8988T (cell line): ENCODE results near the gene MAN1A1.
A peak's percentile ranks its signal among the peaks of the same experiment; 100 is the strongest.
"Not testable (repeated sequence)": the region's sequence is repeated elsewhere in the genome, so short reads cannot be mapped to it uniquely, and the experiment has no call there.

Experiments used
- DNase-seq: peaks from one replicate; pipeline ENCODE4 v3.0.0; 2011

MAN1A1 gene

DNA sequence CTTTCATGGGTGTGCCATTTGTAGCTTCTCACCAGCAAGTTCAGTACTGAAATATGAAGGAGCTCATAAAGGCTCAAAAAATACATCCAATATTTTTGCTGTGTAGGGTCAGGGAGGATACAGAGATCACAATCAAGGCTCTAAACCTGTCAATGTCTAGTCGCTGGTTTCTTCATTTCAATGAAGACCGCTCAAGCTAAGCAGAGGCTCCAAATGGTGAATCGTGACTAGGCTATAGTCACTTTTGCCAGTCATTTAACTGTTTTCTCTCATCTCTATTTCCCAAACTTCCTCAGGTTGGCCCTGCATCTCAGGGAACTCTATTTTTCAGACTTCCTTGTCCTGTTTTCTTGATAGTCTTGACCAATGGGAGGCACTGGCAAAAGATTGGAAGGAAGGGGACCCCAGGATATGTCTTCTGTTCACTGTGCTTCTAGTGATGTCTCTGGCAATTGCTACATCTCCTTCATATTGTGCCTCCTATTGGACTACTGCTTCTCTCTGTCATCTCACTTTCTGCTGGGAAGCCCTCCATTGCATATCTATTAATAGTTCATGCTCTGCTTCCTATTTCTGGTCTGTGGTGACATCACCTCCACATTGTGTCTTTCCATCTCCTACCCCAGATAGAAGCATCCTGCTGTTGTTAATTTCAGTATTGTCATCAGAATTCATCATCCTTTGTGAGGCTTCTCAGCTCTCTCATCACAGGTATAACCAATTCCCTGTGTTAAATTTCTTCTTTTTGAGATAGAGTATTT lies 183.4 kb downstream of the MAN1A1 start:
- DNase-seq: no peak

DNA sequence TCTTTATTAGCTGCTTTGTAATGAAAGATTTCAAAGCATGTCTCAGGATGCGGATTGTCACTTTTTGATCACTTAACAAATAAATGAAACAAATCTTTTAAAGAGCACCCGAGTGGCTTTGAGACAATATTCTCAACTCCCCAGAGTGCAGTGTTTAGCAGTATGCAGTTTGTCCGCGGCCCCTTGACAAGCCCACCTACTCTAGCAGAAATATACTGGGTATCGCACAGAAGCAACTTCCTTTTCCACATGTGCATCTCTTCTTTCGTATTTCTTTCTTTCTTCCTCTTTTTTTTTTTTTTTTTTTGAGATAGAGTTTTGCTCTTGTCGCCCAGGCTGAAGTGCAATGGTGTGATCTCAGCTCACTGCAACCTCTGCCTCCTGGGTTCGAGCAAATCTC lies 186.6 kb downstream of the MAN1A1 start:
- no peak for DNase-seq

DNA sequence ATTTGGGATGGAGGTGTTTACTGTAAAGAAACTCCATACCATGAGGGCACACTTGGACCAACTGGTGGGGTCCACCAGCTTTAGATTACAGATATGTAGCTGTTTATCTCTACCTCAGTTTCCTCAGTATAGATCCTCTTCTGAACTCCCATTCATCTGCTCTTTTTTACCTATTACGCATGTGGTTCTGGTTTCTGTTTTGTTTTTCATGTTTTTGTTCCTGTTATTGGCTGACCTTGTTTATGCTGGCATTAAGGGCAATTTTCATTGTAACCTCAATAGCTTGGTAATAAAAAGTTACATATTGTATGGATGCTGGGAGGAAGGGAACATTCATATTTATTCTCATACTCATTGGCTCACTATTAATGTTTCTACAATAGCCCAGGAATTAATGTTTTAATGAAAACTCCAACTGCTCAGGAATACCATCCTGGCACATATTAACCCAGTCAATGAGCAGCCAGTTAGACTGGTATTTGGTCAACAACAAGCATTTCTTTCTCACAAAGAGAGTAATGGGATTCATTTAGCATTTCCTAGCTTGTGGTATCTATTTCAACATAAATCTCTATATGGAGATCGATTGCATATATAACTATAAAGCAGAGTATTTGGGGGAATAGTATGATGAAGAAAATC lies 187.3 kb downstream of the MAN1A1 start:
- DNase-seq: no peak

DNA sequence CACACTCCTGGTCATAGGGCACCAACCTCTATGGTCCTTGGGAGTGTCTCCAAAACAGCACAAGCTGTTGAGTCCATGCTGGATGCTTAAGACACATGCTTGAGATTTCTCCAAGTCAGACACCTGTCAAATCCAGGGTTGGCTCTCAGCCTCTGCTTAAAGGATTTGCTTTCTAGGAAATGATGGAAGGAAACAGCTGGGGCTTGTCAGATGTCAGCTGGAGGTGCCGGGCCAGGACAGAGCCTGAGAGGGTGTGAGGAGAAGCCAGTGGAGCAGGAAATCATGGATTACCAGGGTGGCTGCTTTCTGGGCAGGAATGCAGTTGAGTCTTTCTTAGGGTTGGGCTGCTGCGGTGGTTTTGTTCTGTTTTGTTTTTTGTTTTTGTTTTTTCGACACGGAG lies 188.1 kb downstream of the MAN1A1 start:
- no peak for DNase-seq

DNA sequence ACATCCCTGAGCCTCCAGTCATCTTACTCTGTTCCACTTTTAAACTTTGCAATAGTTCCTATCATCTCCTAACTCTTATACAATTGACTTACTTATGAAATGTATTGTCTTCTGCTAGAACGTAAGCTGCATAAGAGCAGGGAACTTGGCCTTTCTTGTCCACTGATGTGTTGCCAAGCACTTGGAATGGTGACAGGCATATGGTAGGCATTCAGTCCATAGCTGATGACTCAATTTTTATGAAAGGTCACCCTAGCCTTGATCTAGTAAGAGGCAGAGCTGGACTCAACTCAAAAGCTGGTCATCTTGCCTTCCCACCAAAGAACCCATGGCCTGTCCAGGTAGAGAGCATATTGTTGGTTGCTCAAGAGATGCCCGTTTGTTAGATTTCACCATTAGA lies 188.7 kb downstream of the MAN1A1 start:
- DNase-seq: no peak

DNA sequence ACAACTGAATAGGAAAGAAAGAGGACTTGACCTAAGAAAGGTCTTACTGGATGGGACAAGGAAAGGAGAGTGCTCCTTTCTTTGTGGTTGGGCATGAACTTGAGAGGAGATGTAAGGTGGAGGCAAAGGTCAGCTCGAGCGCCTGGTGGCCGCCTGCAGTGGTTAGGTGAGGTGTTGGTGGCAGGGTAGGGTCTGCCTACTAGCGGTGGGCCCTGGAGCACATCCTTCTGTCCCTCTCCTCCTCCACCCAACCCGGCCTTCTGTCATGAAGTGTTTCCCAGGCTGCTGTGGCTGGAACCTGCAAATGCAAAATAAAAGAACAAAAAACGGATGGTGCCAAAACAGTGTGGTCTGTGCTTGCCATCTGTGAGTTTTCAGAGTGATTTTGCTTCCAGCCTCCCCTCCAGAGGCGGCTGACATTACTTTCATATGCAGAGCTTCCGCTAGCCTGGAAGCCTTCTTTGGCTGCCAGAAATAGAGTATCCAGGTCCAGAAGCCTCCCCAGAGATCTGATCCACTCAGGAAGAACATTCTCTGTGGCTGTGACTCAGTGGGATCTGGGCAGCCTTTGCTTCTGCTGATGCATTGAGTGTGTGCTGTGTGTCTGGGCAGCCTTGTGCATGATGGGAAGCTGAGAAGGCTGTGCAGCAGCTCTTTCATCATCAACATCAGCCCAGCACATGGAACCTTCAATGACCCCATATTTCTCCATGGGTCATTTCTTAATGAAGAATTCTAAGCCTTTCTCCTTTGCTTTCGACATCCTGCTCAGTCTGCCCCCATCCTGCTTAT lies 191.3 kb downstream of the MAN1A1 start:
- no peak for DNase-seq

DNA sequence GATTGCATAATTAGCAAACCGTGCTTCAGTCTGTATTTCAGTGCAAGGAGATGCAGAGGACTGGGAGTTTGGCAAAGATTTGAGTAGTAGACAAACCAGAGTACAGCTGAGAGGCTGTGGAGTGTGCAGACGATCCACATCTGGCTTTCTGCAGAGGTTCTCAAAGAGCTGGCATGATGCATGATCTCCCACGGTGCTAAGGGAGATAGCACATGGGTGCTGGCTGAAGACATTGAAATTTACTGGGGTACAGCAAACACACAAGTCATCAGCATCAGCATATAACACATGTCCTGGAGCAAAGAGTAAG lies 192.1 kb downstream of the MAN1A1 start:
- no peak for DNase-seq

DNA sequence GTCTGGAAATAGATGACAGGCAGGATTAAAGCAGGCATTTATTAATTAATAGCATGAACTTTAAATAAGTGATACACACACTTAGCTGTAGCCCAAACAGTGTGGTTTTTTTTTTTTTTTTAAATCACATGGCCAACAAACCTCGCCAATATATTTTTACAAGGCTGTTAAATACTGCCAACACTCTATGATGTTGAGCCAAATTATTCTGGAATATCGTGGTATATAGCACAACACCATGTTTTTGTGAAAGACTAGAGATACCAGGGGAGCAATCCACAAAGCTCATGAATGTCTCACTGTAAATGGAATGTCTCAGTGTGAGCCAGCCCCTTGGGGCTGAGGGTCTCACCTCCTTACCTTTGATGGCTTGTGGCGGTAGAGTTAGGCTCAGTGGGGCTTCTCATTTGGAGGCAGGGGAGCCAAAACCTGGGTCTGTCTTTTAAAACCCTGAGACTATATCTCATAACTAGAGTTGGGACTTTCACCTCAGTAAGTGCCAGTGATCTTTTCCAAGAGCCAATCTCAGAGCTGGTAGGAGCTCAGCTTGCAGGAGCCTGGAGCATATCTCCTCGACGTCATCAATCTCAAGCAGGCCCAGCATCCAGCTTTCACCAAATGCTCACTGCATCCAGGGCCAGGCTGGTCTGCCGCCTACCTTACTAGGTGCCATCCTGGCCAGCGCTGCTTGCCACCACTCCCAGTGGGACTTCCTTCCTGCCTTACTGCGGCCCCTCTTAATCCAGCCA lies 192.6 kb downstream of the MAN1A1 start:
- no peak for DNase-seq

DNA sequence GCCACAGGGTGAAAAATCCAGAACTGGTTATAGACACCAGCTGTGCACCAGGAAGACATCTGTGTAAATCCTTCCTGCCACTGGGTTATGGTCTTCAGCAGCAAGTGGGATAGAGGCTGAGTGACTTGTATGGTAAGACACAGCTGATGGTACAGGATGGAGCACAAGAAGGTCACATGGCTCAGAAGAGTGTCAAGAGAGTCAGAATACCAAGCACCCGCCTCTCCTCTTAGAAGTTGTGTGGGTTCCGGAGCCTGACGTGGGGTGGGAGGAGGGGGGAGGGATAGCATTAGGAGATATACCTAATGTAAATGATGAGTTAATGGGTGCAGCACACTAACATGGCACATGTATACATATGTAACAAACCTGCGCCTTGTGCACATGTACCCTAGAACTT lies 193.5 kb downstream of the MAN1A1 start:
- not testable (repeated sequence) for DNase-seq

DNA sequence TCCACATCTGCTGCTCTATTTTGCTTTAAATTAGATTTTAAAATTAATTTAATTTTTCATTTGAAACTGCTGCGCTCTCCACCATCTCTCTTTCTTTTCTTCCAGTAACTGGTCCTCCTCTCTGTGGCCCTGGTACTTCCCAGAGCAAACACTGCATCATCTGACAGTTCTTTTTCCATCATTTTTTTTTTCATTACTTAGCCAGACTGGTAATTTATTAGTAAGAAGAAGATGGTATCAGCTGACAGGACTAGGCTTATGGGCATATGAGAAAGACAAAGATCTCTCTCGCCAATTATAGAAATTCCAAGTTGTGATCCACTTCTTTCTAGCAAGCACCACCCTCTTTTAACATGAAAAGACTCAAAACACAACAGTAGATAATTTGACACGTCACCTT lies 197.4 kb downstream of the MAN1A1 start:
- DNase-seq: no peak

DNA sequence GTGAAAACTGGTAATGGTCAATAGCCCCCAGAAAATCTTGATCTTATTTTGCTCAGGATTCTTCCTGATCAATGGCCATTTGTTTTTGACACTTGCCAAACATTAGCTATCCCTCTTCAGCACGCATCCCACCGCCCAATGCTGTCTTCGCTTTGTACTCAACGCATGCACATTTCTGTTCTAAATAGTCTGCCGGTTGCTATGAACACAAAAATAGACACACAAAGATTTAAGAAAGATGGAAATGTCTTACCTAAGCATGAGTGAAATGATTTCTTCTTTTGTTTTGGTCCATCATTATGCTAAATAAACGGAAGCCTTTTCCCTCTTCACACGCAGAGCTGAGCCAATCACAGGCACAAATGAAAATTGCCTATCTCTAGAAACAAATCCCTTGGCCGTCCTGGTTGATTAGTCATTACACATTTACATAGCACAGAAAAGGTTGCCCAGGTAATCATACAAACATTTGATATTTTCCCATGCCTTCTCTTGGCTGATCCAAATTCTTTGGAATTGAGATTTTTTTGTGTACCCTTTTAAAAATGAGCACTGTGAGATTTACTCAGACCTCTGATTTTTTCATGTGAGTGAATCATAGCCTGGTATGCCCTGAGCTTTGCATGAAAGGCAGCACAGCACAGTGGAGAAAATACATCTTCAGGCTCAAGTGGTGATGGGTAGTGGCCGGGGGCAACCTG lies 200.6 kb downstream of the MAN1A1 start:
- no peak for DNase-seq

DNA sequence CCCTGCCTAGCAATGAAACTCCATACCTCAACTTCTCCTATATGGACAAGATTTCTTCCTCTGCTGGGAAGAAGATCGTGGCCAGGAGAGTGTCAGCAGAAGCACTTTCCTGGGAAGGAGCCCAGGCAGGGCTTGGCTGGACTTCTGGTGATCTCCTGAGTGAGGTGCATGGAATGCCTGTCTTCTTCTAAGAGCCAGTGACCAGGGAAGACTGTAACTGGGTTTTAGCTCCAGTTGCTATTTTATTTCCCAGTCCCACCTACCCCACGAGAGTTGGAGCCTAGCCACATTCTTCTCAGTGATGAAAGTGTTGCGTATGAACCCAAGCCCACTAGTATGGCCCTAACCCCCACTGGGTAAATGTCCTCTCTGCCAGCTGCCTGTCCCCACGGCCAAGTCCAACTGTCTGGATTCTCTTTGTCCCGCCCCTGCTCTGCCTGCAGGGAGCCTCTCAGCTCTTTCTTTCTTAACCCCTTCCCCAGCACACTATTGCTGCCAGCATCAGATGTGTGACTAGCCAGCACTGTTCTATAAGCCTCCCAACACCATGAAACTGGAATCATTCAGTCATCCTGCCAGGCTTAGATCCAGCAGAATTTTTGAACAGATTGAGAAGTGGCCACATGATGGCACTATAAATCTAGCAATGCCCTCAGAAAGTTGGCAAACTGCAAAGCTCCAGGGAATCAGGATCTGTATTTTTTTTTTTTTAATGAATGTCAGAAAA lies 201.3 kb downstream of the MAN1A1 start:
- DNase-seq: no peak

DNA sequence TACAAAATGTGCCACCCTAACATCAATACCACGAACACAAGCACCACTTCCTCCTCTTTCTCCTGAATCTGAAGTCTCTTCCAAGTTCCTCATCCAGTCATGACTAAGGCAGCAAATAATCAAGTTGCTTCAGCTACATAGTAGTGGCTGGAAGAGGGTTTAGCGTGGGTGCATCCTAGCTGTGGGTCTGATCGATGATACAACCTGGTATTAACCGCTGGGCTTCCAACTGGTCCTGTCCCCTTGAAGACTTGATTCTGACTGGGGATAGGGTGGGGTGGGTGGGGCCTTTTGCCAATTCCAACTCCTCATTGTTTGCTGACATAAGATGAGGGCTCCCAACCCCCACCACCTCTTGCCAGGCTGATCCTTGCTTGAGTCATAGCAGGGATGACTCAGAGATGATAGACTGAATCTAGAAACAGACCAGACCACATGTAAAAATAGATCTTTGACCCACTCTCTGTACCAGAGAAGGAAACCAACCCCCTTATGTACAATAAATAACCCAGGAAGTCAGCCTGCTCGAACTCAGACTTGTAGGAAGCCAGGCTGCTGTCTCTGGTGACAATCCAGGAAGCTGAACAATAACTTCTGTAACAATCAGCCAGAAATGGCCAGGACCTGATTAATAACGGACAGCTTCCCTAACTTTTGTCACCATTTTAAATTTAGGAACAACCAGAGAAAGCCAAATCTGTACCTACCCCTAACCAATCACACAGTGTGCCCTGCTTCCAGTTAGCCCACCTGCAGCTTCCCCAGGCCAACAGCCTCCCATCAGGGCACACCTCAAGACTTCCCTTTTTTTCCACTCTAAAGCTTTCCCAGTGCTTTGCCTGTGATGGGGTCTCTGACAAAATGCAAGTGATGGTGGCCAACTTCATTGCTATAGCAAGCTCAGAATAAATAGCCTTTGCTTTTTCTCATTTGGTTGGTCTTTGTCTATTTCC lies 202.2 kb downstream of the MAN1A1 start:
- peak; percentile 40 for DNase-seq

DNA sequence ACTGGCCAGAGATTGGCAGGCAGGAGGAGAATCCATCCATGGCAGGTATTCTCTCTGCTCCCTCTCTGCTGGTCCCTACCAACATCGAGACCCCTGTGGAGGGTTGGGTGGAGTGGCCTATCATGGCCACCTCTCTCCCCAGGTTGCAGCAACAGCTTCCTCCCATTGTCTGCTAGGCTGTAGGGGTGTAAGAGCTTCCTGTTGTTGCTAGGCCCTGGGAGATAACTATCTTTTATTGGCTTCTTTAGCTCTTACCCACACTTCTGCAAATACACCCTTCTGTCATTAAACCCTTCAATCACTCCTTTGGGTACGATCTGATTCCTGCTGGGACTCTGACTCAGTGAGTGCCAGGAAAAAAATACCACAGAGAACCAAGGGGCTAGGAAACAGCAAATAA lies 204.4 kb downstream of the MAN1A1 start:
- no peak for DNase-seq

DNA sequence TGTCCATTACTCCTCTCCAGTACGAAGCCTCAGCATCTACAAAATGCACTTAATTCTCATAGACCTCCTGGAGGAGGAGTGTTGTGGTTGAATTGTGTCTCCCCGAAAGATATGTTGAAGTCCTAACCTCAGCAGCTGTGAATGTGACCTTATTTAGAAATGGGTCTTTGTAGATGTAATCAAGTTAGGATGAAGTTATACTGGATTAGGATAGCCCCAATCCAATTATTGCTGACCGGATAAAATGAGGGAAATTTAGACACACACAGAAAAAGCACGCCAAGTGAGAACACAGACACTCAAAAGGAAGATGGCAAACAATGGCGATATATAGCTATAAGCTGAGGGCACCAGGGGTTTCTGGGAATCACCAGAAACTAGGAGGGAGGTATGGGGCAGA lies 206.9 kb downstream of the MAN1A1 start:
- no peak for DNase-seq

DNA sequence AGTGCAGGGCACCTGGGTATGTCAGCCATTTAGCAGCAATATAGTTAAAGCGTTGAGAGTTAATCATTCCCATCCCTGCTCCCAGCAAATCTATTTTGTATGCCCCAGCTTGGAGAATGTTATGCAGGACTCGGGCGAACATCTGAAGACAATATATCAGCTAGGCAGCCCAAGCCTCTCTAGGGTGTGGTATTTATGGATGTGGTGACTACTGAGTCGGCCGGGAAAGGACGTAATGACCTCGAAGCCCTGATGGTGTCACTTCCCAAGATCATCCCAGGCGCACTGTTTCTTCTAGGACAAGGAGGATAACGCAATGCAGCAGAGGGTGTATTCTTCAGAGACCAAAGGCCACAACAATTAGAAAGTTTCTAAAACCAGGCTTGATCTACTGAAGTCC lies 207.5 kb downstream of the MAN1A1 start:
- DNase-seq: no peak

DNA sequence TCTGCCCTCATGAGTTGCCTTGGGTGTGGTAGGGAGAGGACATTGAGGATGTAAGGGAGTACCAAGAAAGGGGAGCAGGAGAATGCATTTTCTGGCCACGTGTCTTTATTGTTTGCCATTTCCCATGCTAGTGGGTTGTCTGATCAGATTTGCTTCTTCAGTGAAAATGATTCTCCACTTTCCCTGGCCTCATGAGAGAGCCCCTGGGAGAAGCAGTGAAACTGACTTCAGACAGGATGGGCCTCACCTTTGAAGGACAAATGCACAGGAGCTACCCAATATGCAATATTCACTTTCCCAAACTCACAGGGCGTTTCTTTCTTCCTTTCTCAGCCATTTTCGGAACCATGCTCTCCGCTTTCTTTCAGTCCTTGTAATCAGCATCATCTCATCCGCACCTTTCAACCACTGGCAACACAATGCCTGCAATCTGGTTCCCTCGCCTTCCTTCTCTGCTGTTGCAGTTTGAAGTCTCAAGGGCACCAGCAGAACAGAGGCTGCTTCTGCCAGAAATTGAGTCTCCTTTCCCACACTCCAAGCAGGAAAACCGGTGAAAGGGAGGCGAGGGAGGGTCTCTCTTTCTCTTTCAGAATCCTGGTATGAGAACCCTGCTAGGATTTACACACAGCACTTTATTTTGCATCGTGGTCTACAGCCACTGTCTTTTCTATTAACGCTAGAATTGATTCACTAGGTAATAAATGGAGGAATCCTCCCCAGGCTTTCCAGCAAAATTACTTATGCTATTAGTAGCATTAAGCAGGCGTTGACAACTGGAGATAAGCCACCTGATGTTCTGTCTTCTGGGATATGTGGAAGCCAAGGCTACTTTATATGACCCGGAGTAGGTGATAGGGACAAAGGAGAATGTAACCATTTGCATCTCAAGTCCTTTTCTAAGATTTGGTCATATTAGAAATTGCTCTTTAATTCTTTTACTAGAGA lies 209.1 kb downstream of the MAN1A1 start:
- no peak for DNase-seq

DNA sequence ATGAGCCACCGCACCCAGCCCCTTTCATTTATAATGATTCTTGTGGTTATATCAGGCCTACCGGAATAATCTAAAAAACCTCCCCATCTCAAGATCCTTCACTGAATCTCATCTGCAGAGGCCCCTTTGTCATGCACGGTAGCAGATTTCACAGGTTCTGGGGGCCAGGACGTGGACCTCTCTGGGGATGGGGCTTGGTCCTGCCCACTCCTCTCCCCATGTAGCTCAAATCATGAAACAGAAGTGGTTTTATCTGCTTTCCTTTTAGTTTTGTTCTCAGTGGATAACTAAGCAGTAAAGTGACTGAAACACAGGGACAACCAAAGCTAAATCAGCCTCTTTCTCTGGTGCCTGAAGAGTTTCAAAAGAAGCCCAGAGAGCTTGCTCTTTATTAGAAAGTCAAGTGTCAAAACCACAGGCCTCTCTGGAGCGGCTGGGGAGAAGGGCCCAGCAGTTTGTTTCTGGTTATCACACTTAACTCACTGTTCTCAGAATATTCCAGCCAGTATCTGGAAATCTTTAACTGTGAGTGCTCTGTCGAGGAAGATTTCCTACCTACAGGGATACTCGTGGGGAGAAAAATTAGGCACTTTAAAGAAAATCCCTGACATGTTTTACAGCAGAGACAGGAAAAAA lies 210.5 kb downstream of the MAN1A1 start:
- DNase-seq: no peak
